Central memory CD8-positive, alpha-beta T cell (primary cell): ENCODE measurements around the gene CCNQ.
A peak's percentile ranks its signal among the peaks of the same experiment; 100 is the strongest.
"Not testable (repeated sequence)": the region's sequence is repeated elsewhere in the genome, so short reads cannot be mapped to it uniquely, and the experiment has no call there.

ENCODE experiments used
- ATAC-seq: fragments of 150-1000 bp; cut with Tn5 transposase; replicated peaks from 2 replicates; pipeline ENCODE4 v1.10.0; 2022; ENCODE audit warnings: mild to moderate bottlenecking, moderate FRiP score, moderate number of reproducible peaks; ENCODE audit not compliant: poor library complexity, severe bottlenecking; ENCODE audit errors: extremely low read depth
- DNase-seq, 2 donors: peaks; one replicate each; pipeline ENCODE4 v3.0.0; 2021; ENCODE audit warnings: low spot score in 2 of 2
- H3K27ac Mint-ChIP-seq: one replicate; pipeline ENCODE4 v1.8.0; 2022; ENCODE audit warnings: low read depth, mild to moderate bottlenecking, moderate library complexity, mixed read lengths
- H3K27me3 Mint-ChIP-seq: one replicate; pipeline ENCODE4 v1.8.0; 2022; ENCODE audit warnings: mixed read lengths
- H3K36me3 Mint-ChIP-seq: one replicate; pipeline ENCODE4 v1.8.0; 2022; ENCODE audit warnings: mild to moderate bottlenecking, moderate library complexity, mixed read lengths; ENCODE audit not compliant: insufficient read depth
- H3K4me1 Mint-ChIP-seq: one replicate; pipeline ENCODE4 v1.8.0; 2022; ENCODE audit warnings: mixed read lengths
- H3K4me3 Mint-ChIP-seq: one replicate; pipeline ENCODE4 v1.8.0; 2022; ENCODE audit warnings: mild to moderate bottlenecking, moderate library complexity, mixed read lengths
- H3K9me3 Mint-ChIP-seq: one replicate; pipeline ENCODE4 v1.8.0; 2022; ENCODE audit warnings: mixed read lengths

CCNQ gene

GRCh38 chrX:153608376-153608775 is 9.4 kb upstream of the CCNQ start:
- Mint-ChIP-seq H3K27ac (no peak overlapping the region), H3K4me3 (no peak overlapping the region), H3K9me3 (no peaks in the 10 kb centered on the region), H3K36me3 (peaks cover 7% of the 10 kb centered on the region), H3K27me3 (no peaks in the 10 kb centered on the region), H3K4me1 (peaks cover 4% of the 10 kb centered on the region)
- no peak for DNase-seq
- ATAC-seq = no peak

- Mint-ChIP-seq H3K4me1 (peaks cover 4% of the 10 kb centered on the region), H3K27me3 (no peaks in the 10 kb centered on the region), H3K9me3 (no peaks in the 10 kb centered on the region), H3K4me3 (no peak overlapping the region), H3K27ac (no peak overlapping the region), H3K36me3 (peaks cover 7% of the 10 kb centered on the region)
- ATAC-seq = no peak
- DNase-seq = no peak
Observed at GRCh38 chrX:153606503-153606902, 7.6 kb upstream of the CCNQ start.

GRCh38 chrX:153604666-153605380 is 5.9 kb upstream of the CCNQ start:
- peaks cover 12% of the 10 kb centered on the region for H3K4me1 Mint-ChIP-seq

DNA sequence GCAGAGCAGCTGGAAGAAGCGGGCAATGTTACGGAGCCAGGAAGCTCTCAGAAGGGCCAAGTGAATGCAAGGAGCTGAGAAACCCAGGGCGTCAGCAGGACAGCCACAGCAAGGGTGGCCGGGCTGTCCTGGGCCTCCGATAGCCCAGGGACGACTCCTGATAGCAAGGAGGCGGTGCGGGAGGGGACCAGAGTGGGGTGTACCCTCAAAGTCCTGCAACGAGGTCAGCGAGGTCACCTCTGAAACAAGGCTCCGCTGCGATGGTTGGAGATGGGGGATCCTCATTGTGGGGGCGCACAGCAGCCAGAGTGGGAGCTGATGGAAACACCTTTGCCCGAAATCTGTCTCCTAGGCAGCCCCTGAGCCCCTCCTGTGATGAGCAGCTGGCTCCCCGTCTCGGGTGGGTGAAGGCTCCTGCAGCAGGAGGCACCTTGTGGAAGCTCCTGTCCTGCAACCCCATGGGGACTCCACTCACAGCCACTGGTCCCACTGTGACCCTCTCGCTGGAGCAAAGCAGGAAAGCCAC is 4.3 kb upstream of the CCNQ start:
- DNase-seq (no peak), ATAC-seq (no peak)
- no peak overlapping the region for H3K4me3 Mint-ChIP-seq
- H3K36me3 Mint-ChIP-seq = no peaks in the 10 kb centered on the region
- H3K9me3 Mint-ChIP-seq = no peaks in the 10 kb centered on the region
- no peaks in the 10 kb centered on the region for H3K27me3 Mint-ChIP-seq
- peaks cover 9% of the 10 kb centered on the region for H3K4me1 Mint-ChIP-seq
- H3K27ac Mint-ChIP-seq = no peak overlapping the region

More at GRCh38 chrX:153604666-153605380, 5.9 kb upstream of the CCNQ start:
- H3K4me3 Mint-ChIP-seq, H3K27me3 Mint-ChIP-seq, H3K9me3 Mint-ChIP-seq, DNase-seq, H3K36me3 Mint-ChIP-seq, ATAC-seq, H3K27ac Mint-ChIP-seq: not testable (repeated sequence)

DNA sequence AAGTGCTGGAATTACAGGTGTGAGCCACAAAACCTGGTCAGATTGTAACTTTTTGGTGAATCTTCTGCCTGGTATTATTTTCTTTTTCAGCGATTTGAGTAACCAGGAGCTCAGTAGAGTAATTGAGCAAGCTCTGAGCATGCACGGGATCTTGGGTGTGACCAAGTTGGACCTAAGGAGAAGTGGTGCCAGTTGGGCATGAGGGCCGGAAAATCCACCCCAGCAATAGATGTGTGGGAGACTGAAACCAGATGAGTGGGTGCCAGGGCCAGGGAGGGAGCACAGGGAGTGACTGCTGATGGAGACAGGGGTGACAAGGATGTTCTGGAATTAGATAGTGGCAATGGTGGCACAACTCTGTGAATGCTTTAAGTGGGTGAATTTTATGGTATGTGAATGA is 3.7 kb upstream of the CCNQ start:
- DNase-seq (no peak), ATAC-seq (no peak)
- no peak overlapping the region for H3K27ac Mint-ChIP-seq
- no peaks in the 10 kb centered on the region for H3K9me3 Mint-ChIP-seq
- H3K4me3 Mint-ChIP-seq = no peak overlapping the region
- H3K4me1 Mint-ChIP-seq = peaks cover 15% of the 10 kb centered on the region
- H3K36me3 Mint-ChIP-seq = peaks cover 4% of the 10 kb centered on the region
- no peaks in the 10 kb centered on the region for H3K27me3 Mint-ChIP-seq

DNA sequence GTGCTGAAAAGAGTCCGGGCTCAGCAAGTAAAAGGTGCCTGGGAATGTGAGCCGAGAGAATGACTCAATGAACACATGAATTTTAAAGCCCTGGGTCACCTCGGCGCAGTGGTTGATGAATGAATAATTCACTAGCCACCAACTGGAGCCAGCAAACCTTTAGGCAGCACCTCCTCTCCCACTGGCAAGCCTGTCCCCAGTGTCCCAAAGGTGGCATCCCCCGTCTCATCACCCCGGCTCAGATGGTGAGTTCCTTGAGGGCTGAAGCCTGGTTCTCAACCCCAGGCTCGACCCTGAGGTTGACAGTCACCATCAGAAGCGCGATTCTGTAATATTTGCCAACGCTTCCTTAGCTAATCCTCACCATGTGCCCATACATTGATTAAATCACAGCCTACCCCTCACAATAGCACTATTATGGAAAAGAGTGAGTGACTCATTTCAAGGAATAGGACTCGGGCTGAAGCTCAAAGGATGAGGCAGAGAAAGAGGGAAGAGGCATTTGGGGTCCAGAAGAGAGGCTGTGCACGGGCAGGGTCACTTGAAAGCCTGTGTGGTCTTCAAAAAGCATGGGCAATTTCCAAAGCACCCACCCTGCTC is 2.7 kb upstream of the CCNQ start:
- no peak for DNase-seq
- Mint-ChIP-seq H3K9me3 (no peaks in the 10 kb centered on the region), H3K27me3 (no peaks in the 10 kb centered on the region), H3K36me3 (peaks cover 4% of the 10 kb centered on the region), H3K4me1 (peaks cover 25% of the 10 kb centered on the region), H3K4me3 (no peak overlapping the region), H3K27ac (no peak overlapping the region)
- ATAC-seq = no peak

GRCh38 chrX:153600921-153601320 is 2.0 kb upstream of the CCNQ start:
- Mint-ChIP-seq H3K4me3 (peak overlapping the region; percentile 85), H3K4me1 (peaks cover 30% of the 10 kb centered on the region), H3K27me3 (no peaks in the 10 kb centered on the region), H3K36me3 (peaks cover 6% of the 10 kb centered on the region), H3K9me3 (no peaks in the 10 kb centered on the region), H3K27ac (no peak overlapping the region)
- no peak for DNase-seq
- no peak for ATAC-seq

- Mint-ChIP-seq H3K27ac (no peak overlapping the region), H3K4me1 (peaks cover 34% of the 10 kb centered on the region), H3K4me3 (peak overlapping the region; percentile 85), H3K36me3 (peaks cover 6% of the 10 kb centered on the region), H3K27me3 (no peaks in the 10 kb centered on the region), H3K9me3 (no peaks in the 10 kb centered on the region)
- ATAC-seq = no peak
- no peak for DNase-seq
Observed at GRCh38 chrX:153600032-153600373, 1.1 kb upstream of the CCNQ start.

- Mint-ChIP-seq H3K27me3 (no peaks in the 10 kb centered on the region), H3K4me3 (peak overlapping the region; percentile 85), H3K9me3 (no peaks in the 10 kb centered on the region), H3K27ac (no peak overlapping the region), H3K4me1 (peaks cover 34% of the 10 kb centered on the region), H3K36me3 (peaks cover 7% of the 10 kb centered on the region)
- peak; percentile 81 for ATAC-seq
- peak; percentile 48 to 65 for DNase-seq
Observed at GRCh38 chrX:153599192-153600031, 473 bp upstream of the CCNQ start.

GRCh38 chrX:153596981-153597750 is 1.8 kb downstream of the CCNQ start:
- Mint-ChIP-seq H3K4me1 (peaks cover 34% of the 10 kb centered on the region), H3K27ac (no peak overlapping the region), H3K9me3 (no peaks in the 10 kb centered on the region)

GRCh38 chrX:153595859-153596857 is 2.8 kb downstream of the CCNQ start:
- Mint-ChIP-seq H3K4me3 (no peak overlapping the region), H3K27ac (no peak overlapping the region), H3K4me1 (peaks cover 34% of the 10 kb centered on the region), H3K27me3 (no peaks in the 10 kb centered on the region), H3K9me3 (no peaks in the 10 kb centered on the region), H3K36me3 (peaks cover 13% of the 10 kb centered on the region)
- DNase-seq = no peak
- no peak for ATAC-seq

More at GRCh38 chrX:153596981-153597750, 1.8 kb downstream of the CCNQ start:
- ATAC-seq = no peak
- H3K27me3 Mint-ChIP-seq = no peaks in the 10 kb centered on the region
- H3K4me3 Mint-ChIP-seq = peak overlapping the region; percentile 79
- no peak for DNase-seq
- peaks cover 11% of the 10 kb centered on the region for H3K36me3 Mint-ChIP-seq
